WTC11 (cell line): ENCODE results near the gene ITCH. TPM values are rescaled to one million over a fixed set of nuclear protein-coding genes. Genes with fewer than 3 reads are reported as not detected.

Experiments used
- ATAC-seq: fragments of 200-7000 bp; cut with Tn5 transposase; 2 replicates; pipeline ENCODE4 v1.10.0; 2021; ENCODE audit warnings: mild to moderate bottlenecking, moderate library complexity
- CTCF ChIA-PET: fragments of 300-600 bp; sonication (Branson Sonifier 250); formaldehyde crosslinking; loops from one replicate; lab custom pipeline; 2021; ENCODE audit warnings: antibody characterized with exemption; lab: Charles Lee
- POLR2A ChIA-PET: fragments of 350-600 bp; sonication (Branson Sonifier 250); formaldehyde crosslinking; loops from one replicate; lab custom pipeline; 2021; ENCODE audit warnings: antibody characterized with exemption; lab: Charles Lee
- DNase-seq: peaks from one replicate; pipeline ENCODE4 v3.0.0; 2021; ENCODE audit warnings: low spot score
- H3K27ac Mint-ChIP-seq: 2 replicates; pipeline ENCODE4 v1.8.0; 2021; ENCODE audit warnings: mixed read lengths
- H3K27me3 Mint-ChIP-seq: 2 replicates; pipeline ENCODE4 v1.8.0; 2021; ENCODE audit warnings: low read depth, mild to moderate bottlenecking, moderate library complexity, mixed read lengths
- H3K36me3 Mint-ChIP-seq: 2 replicates; pipeline ENCODE4 v1.8.0; 2021; ENCODE audit warnings: mixed read lengths
- H3K4me1 Mint-ChIP-seq: 2 replicates; pipeline ENCODE4 v1.8.0; 2022; ENCODE audit warnings: mixed read lengths
- H3K4me3 Mint-ChIP-seq: 2 replicates; pipeline ENCODE4 v1.8.0; 2021; ENCODE audit warnings: mild to moderate bottlenecking, moderate library complexity, mixed read lengths
- H3K9me3 Mint-ChIP-seq: 2 replicates; pipeline ENCODE4 v1.8.0; 2021; ENCODE audit warnings: mixed read lengths
- ATF2 ChIP-seq: sonication (generic); formaldehyde crosslinking; IDR thresholded peaks from 2 replicates; pipeline ENCODE4 v1.8.1; 2022; ENCODE audit warnings: low read depth, missing genetic modification reagents, borderline replicate concordance
- CREM ChIP-seq: sonication (generic); formaldehyde crosslinking; IDR thresholded peaks from 2 replicates; pipeline ENCODE4 v1.8.1; 2022; ENCODE audit warnings: mild to moderate bottlenecking, missing genetic modification reagents, moderate library complexity
- E2F4 ChIP-seq: sonication (generic); formaldehyde crosslinking; IDR thresholded peaks from 2 replicates; pipeline ENCODE4 v1.8.1; 2022; ENCODE audit warnings: low read depth, mild to moderate bottlenecking, moderate library complexity, missing genetic modification reagents, borderline replicate concordance
- E2F5 ChIP-seq: sonication (generic); formaldehyde crosslinking; IDR thresholded peaks from 2 replicates; pipeline ENCODE4 v1.8.1; 2022; ENCODE audit warnings: mild to moderate bottlenecking, moderate library complexity, missing genetic modification reagents
- EMX1 ChIP-seq: fragments of 250-450 bp; sonication (Bioruptor Pico); IDR thresholded peaks from 2 replicates; pipeline ENCODE4 v1.8.0; 2021; ENCODE audit warnings: mild to moderate bottlenecking
- FOXP4 ChIP-seq: sonication (generic); formaldehyde crosslinking; IDR thresholded peaks from 2 replicates; pipeline ENCODE4 v1.8.0; 2022; ENCODE audit warnings: mild to moderate bottlenecking, missing genetic modification reagents
- GABPB1 ChIP-seq: sonication (generic); formaldehyde crosslinking; IDR thresholded peaks from 2 replicates; pipeline ENCODE4 v1.8.1; 2023; ENCODE audit warnings: mild to moderate bottlenecking, missing genetic modification reagents
- GRHL2 ChIP-seq: fragments of 250-450 bp; sonication (Bioruptor Pico); IDR thresholded peaks from 2 replicates; pipeline ENCODE4 v1.8.0; 2022; ENCODE audit warnings: mild to moderate bottlenecking, moderate library complexity; ENCODE audit not compliant: insufficient replicate concordance, severe bottlenecking
- HMGA2 ChIP-seq: fragments of 250-450 bp; sonication (Bioruptor Pico); IDR thresholded peaks from 2 replicates; pipeline ENCODE4 v1.4.0; 2021; ENCODE audit warnings: mild to moderate bottlenecking, moderate library complexity
- IRF2 ChIP-seq: sonication (generic); formaldehyde crosslinking; IDR thresholded peaks from 2 replicates; pipeline ENCODE4 v1.8.0; 2022; ENCODE audit warnings: low read depth, missing genetic modification reagents, borderline replicate concordance
- JAZF1 ChIP-seq: fragments of 250-450 bp; sonication (Bioruptor Pico); IDR thresholded peaks from 2 replicates; pipeline ENCODE4 v1.9.0; 2021; ENCODE audit warnings: moderate library complexity, mild to moderate bottlenecking, inconsistent platforms
- JUN ChIP-seq: sonication (generic); formaldehyde crosslinking; IDR thresholded peaks from 2 replicates; pipeline ENCODE4 v1.8.0; 2023; ENCODE audit warnings: mild to moderate bottlenecking, missing genetic modification reagents
- MAX ChIP-seq: sonication (generic); formaldehyde crosslinking; IDR thresholded peaks from 2 replicates; pipeline ENCODE4 v1.8.0; 2022; ENCODE audit warnings: mild to moderate bottlenecking, missing genetic modification reagents
- NFATC4 ChIP-seq: fragments of 250-450 bp; sonication (Bioruptor Pico); IDR thresholded peaks from 2 replicates; pipeline ENCODE4 v1.9.0; 2021; ENCODE audit warnings: mild to moderate bottlenecking
- NFYB ChIP-seq: sonication (generic); formaldehyde crosslinking; conservative IDR thresholded peaks from 2 replicates; pipeline ENCODE4 v1.8.0; 2022; ENCODE audit warnings: low read depth, missing genetic modification reagents
- STAT6 ChIP-seq: sonication (generic); formaldehyde crosslinking; conservative IDR thresholded peaks from 2 replicates; pipeline ENCODE4 v1.8.1; 2023; ENCODE audit warnings: mild to moderate bottlenecking, low read depth, missing genetic modification reagents, moderate library complexity
- TCF7 ChIP-seq: sonication (generic); formaldehyde crosslinking; IDR thresholded peaks from 2 replicates; pipeline ENCODE4 v1.8.0; 2022; ENCODE audit warnings: mild to moderate bottlenecking, low read depth, missing genetic modification reagents, moderate library complexity
- USF1 ChIP-seq: sonication (generic); formaldehyde crosslinking; IDR thresholded peaks from 2 replicates; pipeline ENCODE4 v1.8.0; 2022; ENCODE audit warnings: mild to moderate bottlenecking, missing genetic modification reagents
- ZBTB21 ChIP-seq: sonication (generic); formaldehyde crosslinking; IDR thresholded peaks from 2 replicates; pipeline ENCODE4 v1.8.1; 2023; ENCODE audit warnings: mild to moderate bottlenecking, missing genetic modification reagents, borderline replicate concordance
- ZNF121 ChIP-seq: sonication (generic); formaldehyde crosslinking; IDR thresholded peaks from 2 replicates; pipeline ENCODE4 v1.8.0; 2023; ENCODE audit warnings: missing genetic modification reagents
- ZNF396 ChIP-seq: fragments of 250-450 bp; sonication (Bioruptor Pico); IDR thresholded peaks from 2 replicates; pipeline ENCODE4 v1.8.0; 2021; ENCODE audit warnings: mild to moderate bottlenecking, moderate library complexity, borderline replicate concordance
- ZNF423 ChIP-seq: fragments of 250-450 bp; sonication (Bioruptor Pico); IDR thresholded peaks from 2 replicates; pipeline ENCODE4 v2.1.2; 2022; ENCODE audit warnings: mild to moderate bottlenecking, moderate library complexity
- ZNF532 ChIP-seq: fragments of 250-450 bp; sonication (Bioruptor Pico); IDR thresholded peaks from 2 replicates; pipeline ENCODE4 v1.9.0; 2021; ENCODE audit warnings: mild to moderate bottlenecking, borderline replicate concordance
- total RNA-seq: library from RNA; stranded (reverse); gene quantifications from 3 replicates; pipeline ENCODE4 v1.2.3, GENCODE V29; 2021

Gene ITCH
- total RNA-seq, 1 experiment from 2014 or later, result 35.8 TPM

GRCh38 chr20:34461779-34462087 is 98.7 kb downstream of the ITCH start:
- Mint-ChIP-seq H3K36me3 (peaks cover 46% of the 10 kb centered on the region), H3K9me3 (no peaks in the 10 kb centered on the region), H3K4me3 (no peak overlapping the region), H3K27ac (no peak overlapping the region), H3K27me3 (no peaks in the 10 kb centered on the region), H3K4me1 (no peaks in the 10 kb centered on the region)
- POLR2A ChIA-PET, result interaction anchor here (0.7 kb wide), 1 partner anchor 10 kb away, joined by 7 read pairs; no protein-coding TSS in a partner anchor
- TF ChIP-seq ZNF532 (no peak), ZBTB21 (CRISPR knock-in tag) (no peak), NFATC4 (CRISPR knock-in tag) (no peak), E2F5 (CRISPR knock-in tag) (no peak), NFYB (CRISPR knock-in tag) (no peak), CREM (CRISPR knock-in tag) (no peak), GABPB1 (CRISPR knock-in tag) (no peak), MAX (CRISPR knock-in tag) (no peak), JUN (CRISPR knock-in tag) (no peak), JAZF1 (no peak), EMX1 (CRISPR knock-in tag) (no peak)
- DNase-seq, result no peak
- ATAC-seq, result no peak
- CTCF ChIA-PET, result interaction anchor here (0.5 kb wide), 1 partner anchor 394 kb away, joined by 3 read pairs; no protein-coding TSS in a partner anchor

- CTCF ChIA-PET, result interaction anchor here (0.7 to 0.8 kb wide), 3 partner anchors 9 to 301 kb away, joined by 3 to 4 read pairs (median 3); no protein-coding TSS in a partner anchor
- no peak overlapping the region for H3K4me3 Mint-ChIP-seq
- no peaks in the 10 kb centered on the region for H3K27me3 Mint-ChIP-seq
- POLR2A ChIA-PET, result no interaction called here
- no peaks in the 10 kb centered on the region for H3K4me1 Mint-ChIP-seq
- no peak overlapping the region for H3K27ac Mint-ChIP-seq
- H3K36me3 Mint-ChIP-seq, result peaks cover 18% of the 10 kb centered on the region
- ATAC-seq (no peak), DNase-seq (no peak)
- no peaks in the 10 kb centered on the region for H3K9me3 Mint-ChIP-seq
- TF ChIP-seq E2F4 (CRISPR knock-in tag) (no peak), ZNF121 (CRISPR knock-in tag) (no peak), ZNF423 (no peak), USF1 (no peak), IRF2 (CRISPR knock-in tag) (no peak), FOXP4 (CRISPR knock-in tag) (no peak), NFATC4 (CRISPR knock-in tag) (no peak), ATF2 (CRISPR knock-in tag) (no peak), GRHL2 (CRISPR knock-in tag) (no peak), HMGA2 (no peak), TCF7 (CRISPR knock-in tag) (no peak), STAT6 (CRISPR knock-in tag) (no peak), ZNF396 (CRISPR knock-in tag) (no peak)
These were observed 105.9 kb downstream of the ITCH start for GRCh38 chr20:34468951-34469350.
